A549 treated with Hydrocortisone at 1 μM for 4 hours (cell line): ENCODE results near the gene MAGI1. TPM values are rescaled to one million over a fixed set of nuclear protein-coding genes. Genes with fewer than 3 reads are reported as not detected.

ENCODE experiments used
- total RNA-seq: library from RNA; stranded (reverse); fragments of 200-300 nt; extraction: Qiagen RNA extraction; gene quantifications from 5 replicates; pipeline ENCODE4 v1.2.3, GENCODE V29; 2022

Gene MAGI1
- total RNA-seq = 3.1 to 4.6 TPM (median 4.0 TPM) in 5 replicates

DNA sequence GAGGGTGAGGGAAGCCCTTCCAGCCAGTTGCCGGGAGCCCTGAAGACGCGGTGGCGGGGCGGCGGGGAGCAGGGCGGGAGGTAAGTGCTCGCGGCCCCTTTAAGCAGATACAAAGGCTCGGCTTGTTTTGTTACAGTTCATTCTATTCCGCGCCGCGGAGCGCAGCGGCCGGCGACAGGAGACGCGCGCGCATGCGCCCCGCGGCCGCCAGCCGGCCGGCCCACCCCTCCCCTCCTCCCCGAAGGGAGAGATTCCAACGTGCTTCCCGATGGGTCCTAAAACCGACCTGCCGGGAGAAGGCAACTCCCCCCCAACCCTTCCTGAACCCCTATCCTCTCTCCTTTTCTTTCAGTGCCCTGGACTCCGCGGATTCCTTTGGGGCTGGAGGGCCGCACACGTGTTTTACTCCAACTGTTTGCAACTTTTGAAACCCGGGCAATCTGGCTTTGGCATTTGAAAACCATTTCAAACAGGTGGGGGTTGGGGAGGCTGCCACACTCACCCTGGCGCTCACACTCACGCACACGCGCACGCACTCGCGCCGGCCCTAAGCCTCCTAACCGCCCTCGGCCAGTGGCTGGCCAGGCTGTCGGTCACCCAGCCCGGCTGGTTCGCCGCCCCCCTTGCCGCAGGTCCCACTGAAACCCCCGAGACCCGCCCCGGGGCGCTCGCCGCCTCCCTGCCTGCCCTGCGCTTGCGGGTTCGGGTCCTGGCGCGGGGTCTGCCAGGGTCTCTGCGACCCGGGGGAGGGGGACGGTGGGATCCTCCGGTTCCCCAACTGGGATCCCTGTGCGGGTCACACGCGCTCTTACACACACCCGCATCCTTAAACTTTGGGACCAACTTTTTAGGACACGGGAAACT is at the start of gene MAGI1:
TSS of gene MAGI1 (minus strand) at position 193 of the 864 bp plus-strand sequence. CDS start 610 bp downstream, outside the sequence.

Other genes with a start within 250 kb of the MAGI1 start
- 18.3 to 21.6 TPM (median 20.0 TPM) in 5 replicates for gene SLC25A26, start 182.1 kb upstream of the MAGI1 start, total RNA-seq